ENCODE measurements around the gene HAAO.

GRCh38 chr2:42795841-42796301 lies 3.5 kb upstream of the HAAO start:
- no peak for TF ChIP-seq REST (IDR thresholded peaks at IDR 0.05; ENCODE audit: insufficient read depth in 1 of 2, low read depth in 2 of 2, low read length in 2 of 2)
- TF ChIP-seq POLR2AphosphoS5 (IDR thresholded peaks at IDR 0.05; ENCODE audit: low read depth, low read length), result no peak

All from PFSK-1 (cell line).